ENCODE measurements around the gene ELMO1. TPM values are rescaled to one million over a fixed set of nuclear protein-coding genes. Genes with fewer than 3 reads are reported as not detected.

ELMO1 gene
- total RNA-seq, 1 donor from 2014 or later, result 66.1 TPM

- TF ChIP-seq CTCF (IDR thresholded peaks at IDR 0.05; ENCODE audit: unreplicated experiment), result no peak
- Mint-ChIP-seq H3K4me3 (ENCODE audit: low read depth) (peak overlapping the region; percentile 31), H3K9me3 (ENCODE audit: low read depth) (no peaks in the 10 kb centered on the region), H3K27me3 (no peaks in the 10 kb centered on the region), H3K27ac (peak overlapping the region; percentile 41), H3K36me3 (ENCODE audit: insufficient read depth) (no peaks in the 10 kb centered on the region), H3K4me1 (ENCODE audit: low read depth) (peaks cover 8% of the 10 kb centered on the region)
- no peak for DNase-seq (ENCODE audit: low spot score, unreplicated experiment)
Observed at GRCh38 chr7:36995776-36996175, 452.9 kb downstream of the ELMO1 start.

GRCh38 chr7:36994456-36995112 lies 454.1 kb downstream of the ELMO1 start:
- H3K4me3 Mint-ChIP-seq (ENCODE audit: low read depth), result no peak overlapping the region
- peaks cover 8% of the 10 kb centered on the region for H3K4me1 Mint-ChIP-seq (ENCODE audit: low read depth)
- no peaks in the 10 kb centered on the region for H3K27me3 Mint-ChIP-seq
- H3K9me3 Mint-ChIP-seq (ENCODE audit: low read depth), result no peaks in the 10 kb centered on the region
- no peak for DNase-seq (ENCODE audit: low spot score, unreplicated experiment)
- H3K27ac Mint-ChIP-seq, result no peak overlapping the region
- no peaks in the 10 kb centered on the region for H3K36me3 Mint-ChIP-seq (ENCODE audit: insufficient read depth)
- TF ChIP-seq CTCF (IDR thresholded peaks at IDR 0.05; ENCODE audit: unreplicated experiment), result no peak

GRCh38 chr7:36986948-36987724 lies 461.5 kb downstream of the ELMO1 start:
- Mint-ChIP-seq H3K27me3 (no peaks in the 10 kb centered on the region), H3K4me3 (ENCODE audit: low read depth) (no peak overlapping the region), H3K27ac (no peak overlapping the region), H3K36me3 (ENCODE audit: insufficient read depth) (peaks cover 4% of the 10 kb centered on the region), H3K9me3 (ENCODE audit: low read depth) (no peaks in the 10 kb centered on the region), H3K4me1 (ENCODE audit: low read depth) (peaks cover 34% of the 10 kb centered on the region)
- DNase-seq (ENCODE audit: low spot score, unreplicated experiment), result peak; percentile 52
- TF ChIP-seq CTCF (IDR thresholded peaks at IDR 0.05; ENCODE audit: unreplicated experiment), result peak; percentile 72

GRCh38 chr7:36986511-36986933 lies 462.1 kb downstream of the ELMO1 start:
- Mint-ChIP-seq H3K4me1 (ENCODE audit: low read depth) (peaks cover 36% of the 10 kb centered on the region), H3K36me3 (ENCODE audit: insufficient read depth) (peaks cover 6% of the 10 kb centered on the region), H3K9me3 (ENCODE audit: low read depth) (no peaks in the 10 kb centered on the region), H3K27ac (no peak overlapping the region), H3K4me3 (ENCODE audit: low read depth) (no peak overlapping the region), H3K27me3 (no peaks in the 10 kb centered on the region)
- DNase-seq (ENCODE audit: low spot score, unreplicated experiment), result no peak
- TF ChIP-seq CTCF (IDR thresholded peaks at IDR 0.05; ENCODE audit: unreplicated experiment), result no peak

- DNase-seq (ENCODE audit: low spot score, unreplicated experiment), result no peak
- Mint-ChIP-seq H3K27ac (peak overlapping the region; percentile 9), H3K9me3 (ENCODE audit: low read depth) (no peaks in the 10 kb centered on the region), H3K36me3 (ENCODE audit: insufficient read depth) (peaks cover 6% of the 10 kb centered on the region), H3K27me3 (no peaks in the 10 kb centered on the region), H3K4me3 (ENCODE audit: low read depth) (peak overlapping the region; percentile 57), H3K4me1 (ENCODE audit: low read depth) (peaks cover 36% of the 10 kb centered on the region)
- TF ChIP-seq CTCF (IDR thresholded peaks at IDR 0.05; ENCODE audit: unreplicated experiment), result no peak
Observed at GRCh38 chr7:36985866-36986400, 462.7 kb downstream of the ELMO1 start.
